ENCODE measurements around the gene IPO4.

The IPO4 gene

DNA sequence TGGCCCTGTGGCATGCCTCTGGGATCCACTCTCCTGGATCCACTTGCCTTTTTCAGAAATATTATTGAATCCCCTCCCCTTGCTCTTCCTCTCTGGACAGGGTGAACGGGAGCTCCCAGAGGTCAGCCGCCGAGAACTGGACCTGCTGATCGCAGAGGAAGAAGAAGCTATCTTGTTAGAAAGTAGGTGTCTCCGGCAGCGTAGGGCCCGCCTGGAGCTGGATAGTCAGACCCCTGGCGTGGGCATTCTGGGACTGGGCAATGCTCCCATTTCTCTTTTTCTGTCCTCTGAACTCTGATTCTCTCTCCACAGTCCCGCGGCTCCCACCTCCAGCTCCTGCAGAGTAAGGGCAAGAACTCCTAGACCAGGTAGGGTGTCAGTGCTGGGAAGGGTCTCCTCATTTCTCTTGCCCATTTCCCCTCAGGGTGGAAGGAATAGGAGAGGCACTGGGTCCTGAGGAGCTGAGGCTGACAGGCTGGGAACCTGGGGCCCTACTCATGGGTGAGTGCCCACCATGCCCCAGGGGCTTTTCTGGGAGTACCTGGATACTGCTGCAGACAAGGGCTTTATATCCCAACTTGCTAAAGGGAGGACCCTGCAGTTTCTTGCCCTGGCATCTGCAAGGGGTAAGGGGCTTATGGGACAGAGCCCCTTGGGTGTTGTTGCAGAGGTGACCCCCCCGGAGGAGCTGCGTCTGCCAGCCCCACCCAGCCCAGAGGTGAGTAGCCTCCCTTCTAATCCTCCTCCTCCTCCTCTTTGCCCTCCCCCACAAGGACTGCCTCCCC is 11.4 kb downstream of the IPO4 start:
- no peak overlapping the region for H3K27ac ChIP-seq (ENCODE audit: insufficient read depth in 1 of 2, low read depth in 1 of 2, low read length in 2 of 2, poor library complexity in 1 of 2, severe bottlenecking in 2 of 2)
- peaks cover 0 to 14% (median 6%) of the 10 kb centered on the region in 4 experiments for H3K4me1 ChIP-seq (ENCODE audit: control extremely low read depth in 1 of 4, control insufficient read depth in 4 of 4, insufficient read depth in 4 of 4, low read length in 3 of 4)
- no peaks in the 10 kb centered on the region for H3K9me3 ChIP-seq (ENCODE audit: control extremely low read depth in 1 of 5, control insufficient read depth in 4 of 5, insufficient read depth in 2 of 5, low read depth in 1 of 5, low read length in 4 of 5)
- WGBS (ENCODE audit: insufficient coverage): 99% methylated on average over 9 of the region's 12 CpGs
- H3K4me3 ChIP-seq (ENCODE audit: control insufficient read depth in 1 of 7, extremely low read depth in 1 of 7, insufficient read depth in 4 of 7, low read depth in 2 of 7, low read length in 6 of 7): no peak overlapping the region
- no peaks in the 10 kb centered on the region for H3K27me3 ChIP-seq (replicated peaks in 2 of 5; ENCODE audit: control insufficient read depth in 4 of 5, insufficient read depth in 5 of 5, low read length in 4 of 5)
- no peak for DNase-seq
- ChIA-PET POLR2A (interaction anchor here (0.6 kb wide), 1 partner anchor 25 kb away, joined by 3 read pairs; no protein-coding TSS in a partner anchor), CTCF (interaction anchor here (0.7 kb wide), 1 partner anchor 16 kb away, joined by 3 read pairs; the partner anchor contains the start of gene IRF9)
- peaks cover 5 to 82% (median 49%) of the 10 kb centered on the region in 4 experiments for H3K36me3 ChIP-seq (ENCODE audit: control insufficient read depth in 4 of 4, insufficient read depth in 4 of 4, low read length in 3 of 4)

- ChIA-PET POLR2A (no interaction called here), CTCF (interaction anchor here (4.9 kb wide), 1 partner anchor 11 kb away, joined by 19 read pairs; the partner anchor contains the start of gene IPO4)
- peaks cover 3 to 76% (median 44%) of the 10 kb centered on the region in 4 experiments for H3K36me3 ChIP-seq (ENCODE audit: control insufficient read depth in 4 of 4, insufficient read depth in 4 of 4, low read length in 3 of 4)
Observed at GRCh38 chr14:24176599-24176998, 12.0 kb downstream of the IPO4 start.

GRCh38 chr14:24172871-24173281 is 15.7 kb downstream of the IPO4 start:
- Histone ChIP-seq H3K9me3 (ENCODE audit: control extremely low read depth in 1 of 5, control insufficient read depth in 4 of 5, insufficient read depth in 2 of 5, low read depth in 1 of 5, low read length in 4 of 5) (no peaks in the 10 kb centered on the region), H3K27ac (ENCODE audit: insufficient read depth in 1 of 2, low read depth in 1 of 2, low read length in 2 of 2, poor library complexity in 1 of 2, severe bottlenecking in 2 of 2) (peak overlapping the region in 1 of 2 experiments; percentile 66), H3K36me3 (ENCODE audit: control insufficient read depth in 4 of 4, insufficient read depth in 4 of 4, low read length in 3 of 4) (peaks cover 2 to 45% (median 17%) of the 10 kb centered on the region in 4 experiments), H3K27me3 (replicated peaks in 2 of 5; ENCODE audit: control insufficient read depth in 4 of 5, insufficient read depth in 5 of 5, low read length in 4 of 5) (no peaks in the 10 kb centered on the region), H3K4me1 (ENCODE audit: control extremely low read depth in 1 of 4, control insufficient read depth in 4 of 4, insufficient read depth in 4 of 4, low read length in 3 of 4) (peaks cover 0 to 18% (median 10%) of the 10 kb centered on the region in 4 experiments), H3K4me3 (ENCODE audit: control insufficient read depth in 1 of 7, extremely low read depth in 1 of 7, insufficient read depth in 4 of 7, low read depth in 2 of 7, low read length in 6 of 7) (peak overlapping the region in 4 of 7 experiments; percentile 81 to 95 (median 88))
- ChIA-PET CTCF (interaction anchor here (1.3 to 4.9 kb wide), 4 partner anchors 10 to 59 kb away, joined by 3 to 19 read pairs (median 5); partner anchors contain the start of genes DCAF11, IPO4, IRF9 and NRL), POLR2A (interaction anchor here (0.7 kb wide), 1 partner anchor 10 kb away, joined by 3 read pairs; no protein-coding TSS in a partner anchor)
- 54% methylated on average over 20 of the region's 20 CpGs for WGBS (ENCODE audit: insufficient coverage)
- peak in 1 of 3 donors; percentile 34 for DNase-seq

More at GRCh38 chr14:24176599-24176998, 12.0 kb downstream of the IPO4 start:
- no peaks in the 10 kb centered on the region for H3K9me3 ChIP-seq (ENCODE audit: control extremely low read depth in 1 of 5, control insufficient read depth in 4 of 5, insufficient read depth in 2 of 5, low read depth in 1 of 5, low read length in 4 of 5)
- no peak for DNase-seq
- H3K4me1 ChIP-seq (ENCODE audit: control extremely low read depth in 1 of 4, control insufficient read depth in 4 of 4, insufficient read depth in 4 of 4, low read length in 3 of 4): peaks cover 0 to 18% (median 8%) of the 10 kb centered on the region in 4 experiments
- H3K4me3 ChIP-seq (ENCODE audit: control insufficient read depth in 1 of 7, extremely low read depth in 1 of 7, insufficient read depth in 4 of 7, low read depth in 2 of 7, low read length in 6 of 7): no peak overlapping the region
- no peak overlapping the region for H3K27ac ChIP-seq (ENCODE audit: insufficient read depth in 1 of 2, low read depth in 1 of 2, low read length in 2 of 2, poor library complexity in 1 of 2, severe bottlenecking in 2 of 2)
- H3K27me3 ChIP-seq (replicated peaks in 2 of 5; ENCODE audit: control insufficient read depth in 4 of 5, insufficient read depth in 5 of 5, low read length in 4 of 5): no peaks in the 10 kb centered on the region
- WGBS (ENCODE audit: insufficient coverage): 98% methylated on average over 5 of the region's 5 CpGs

- Histone ChIP-seq H3K9me3 (ENCODE audit: control extremely low read depth in 1 of 5, control insufficient read depth in 4 of 5, insufficient read depth in 2 of 5, low read depth in 1 of 5, low read length in 4 of 5) (no peaks in the 10 kb centered on the region), H3K4me3 (ENCODE audit: control insufficient read depth in 1 of 7, extremely low read depth in 1 of 7, insufficient read depth in 4 of 7, low read depth in 2 of 7, low read length in 6 of 7) (peak overlapping the region; percentile 20 to 95 (median 81)), H3K27ac (ENCODE audit: insufficient read depth in 1 of 2, low read depth in 1 of 2, low read length in 2 of 2, poor library complexity in 1 of 2, severe bottlenecking in 2 of 2) (peak overlapping the region in 1 of 2 experiments; percentile 66), H3K36me3 (ENCODE audit: control insufficient read depth in 4 of 4, insufficient read depth in 4 of 4, low read length in 3 of 4) (peaks cover 2 to 45% (median 16%) of the 10 kb centered on the region in 4 experiments), H3K27me3 (replicated peaks in 2 of 5; ENCODE audit: control insufficient read depth in 4 of 5, insufficient read depth in 5 of 5, low read length in 4 of 5) (no peaks in the 10 kb centered on the region), H3K4me1 (ENCODE audit: control extremely low read depth in 1 of 4, control insufficient read depth in 4 of 4, insufficient read depth in 4 of 4, low read length in 3 of 4) (peaks cover 2 to 22% (median 11%) of the 10 kb centered on the region in 4 experiments)
- 6% methylated on average over 12 of the region's 30 CpGs for WGBS (ENCODE audit: insufficient coverage)
- CTCF ChIA-PET: interaction anchor here (1.0 to 4.9 kb wide), 4 partner anchors 9 to 58 kb away, joined by 3 to 19 read pairs (median 6); partner anchors contain the start of genes DCAF11, IPO4, IRF9 and NRL
- POLR2A ChIA-PET: interaction anchor here (1.0 to 2.8 kb wide), 2 partner anchors 11 to 23 kb away, joined by 3 to 15 read pairs; partner anchors contain the start of genes IRF9 and TM9SF1
- peak in 1 of 3 donors; percentile 35 for DNase-seq
Observed at GRCh38 chr14:24172261-24172860, 16.3 kb downstream of the IPO4 start.

GRCh38 chr14:24171422-24172260 is 17.0 kb downstream of the IPO4 start, which contains the start of gene REC8:
TSS of gene REC8 (plus strand) at chr14:24172080. CDS start at chr14:24172553, 473 bp downstream.
- ChIA-PET CTCF (interaction anchor here (1.0 to 4.9 kb wide), 4 partner anchors 9 to 15 kb away, joined by 3 to 19 read pairs (median 6); partner anchors contain the start of genes IPO4 and IRF9), POLR2A (interaction anchor here (1.0 to 2.8 kb wide), 2 partner anchors 10 to 24 kb away, joined by 3 to 15 read pairs; partner anchors contain the start of genes IRF9 and TM9SF1)
- Histone ChIP-seq H3K36me3 (ENCODE audit: control insufficient read depth in 4 of 4, insufficient read depth in 4 of 4, low read length in 3 of 4) (peaks cover 2 to 43% (median 14%) of the 10 kb centered on the region in 4 experiments), H3K27me3 (replicated peaks in 2 of 5; ENCODE audit: control insufficient read depth in 4 of 5, insufficient read depth in 5 of 5, low read length in 4 of 5) (no peaks in the 10 kb centered on the region), H3K27ac (ENCODE audit: insufficient read depth in 1 of 2, low read depth in 1 of 2, low read length in 2 of 2, poor library complexity in 1 of 2, severe bottlenecking in 2 of 2) (peak within 1 kb of the TSS in 1 of 2 experiments; percentile 66), H3K4me1 (ENCODE audit: control extremely low read depth in 1 of 4, control insufficient read depth in 4 of 4, insufficient read depth in 4 of 4, low read length in 3 of 4) (peaks cover 2 to 27% (median 12%) of the 10 kb centered on the region in 4 experiments), H3K9me3 (ENCODE audit: control extremely low read depth in 1 of 5, control insufficient read depth in 4 of 5, insufficient read depth in 2 of 5, low read depth in 1 of 5, low read length in 4 of 5) (no peaks in the 10 kb centered on the region), H3K4me3 (ENCODE audit: control insufficient read depth in 1 of 7, extremely low read depth in 1 of 7, insufficient read depth in 4 of 7, low read depth in 2 of 7, low read length in 6 of 7) (peak within 1 kb of the TSS; percentile 20 to 95 (median 81))
- peak; percentile 97 to 99 (median 99) for DNase-seq
- WGBS (ENCODE audit: insufficient coverage): 8% methylated on average over 53 of the region's 63 CpGs

GRCh38 chr14:24167469-24168114 is 21.0 kb downstream of the IPO4 start:
- CTCF ChIA-PET: no interaction called here
- no peaks in the 10 kb centered on the region for H3K27me3 ChIP-seq (replicated peaks in 2 of 5; ENCODE audit: control insufficient read depth in 4 of 5, insufficient read depth in 5 of 5, low read length in 4 of 5)
- H3K4me3 ChIP-seq (ENCODE audit: control insufficient read depth in 1 of 7, extremely low read depth in 1 of 7, insufficient read depth in 4 of 7, low read depth in 2 of 7, low read length in 6 of 7): no peak overlapping the region
- H3K4me1 ChIP-seq (ENCODE audit: control extremely low read depth in 1 of 4, control insufficient read depth in 4 of 4, insufficient read depth in 4 of 4, low read length in 3 of 4): peaks cover 4 to 23% (median 11%) of the 10 kb centered on the region in 4 experiments
- peaks cover 17 to 57% (median 43%) of the 10 kb centered on the region in 4 experiments for H3K36me3 ChIP-seq (ENCODE audit: control insufficient read depth in 4 of 4, insufficient read depth in 4 of 4, low read length in 3 of 4)
- peak in 2 of 3 donors; percentile 34 to 55 for DNase-seq
- H3K9me3 ChIP-seq (ENCODE audit: control extremely low read depth in 1 of 5, control insufficient read depth in 4 of 5, insufficient read depth in 2 of 5, low read depth in 1 of 5, low read length in 4 of 5): no peaks in the 10 kb centered on the region
- H3K27ac ChIP-seq (ENCODE audit: insufficient read depth in 1 of 2, low read depth in 1 of 2, low read length in 2 of 2, poor library complexity in 1 of 2, severe bottlenecking in 2 of 2): no peak overlapping the region
- WGBS (ENCODE audit: insufficient coverage): 76% methylated on average over 3 of the region's 3 CpGs
- POLR2A ChIA-PET: interaction anchor here (0.6 kb wide), 2 partner anchors 14 to 54 kb away, joined by 3 read pairs; no protein-coding TSS in a partner anchor
